Epithelial cell of proximal tubule (primary cell): ENCODE data around the gene JRKL. TPM values are rescaled to one million over a fixed set of nuclear protein-coding genes. Genes with fewer than 3 reads are reported as not detected.
A peak's percentile ranks its signal among the peaks of the same experiment; 100 is the strongest.

ENCODE experiments used
- DNase-seq: peaks from one replicate; pipeline ENCODE4 v3.0.0-alpha.2; 2011; ENCODE audit warnings: low read depth
- H3K4me3 ChIP-seq: 2 replicates; pipeline ENCODE4 v1.5.1; 2011; ENCODE audit warnings: low read depth, mild to moderate bottlenecking, low read length
- CTCF ChIP-seq: conservative IDR thresholded peaks from 2 replicates; pipeline ENCODE4 v1.5.1; 2012; ENCODE audit warnings: low read depth, mild to moderate bottlenecking, low read length
- total RNA-seq: library from RNA; depleted of rRNA; stranded (reverse); fragments of >200 nt; gene quantifications from 2 replicates; pipeline ENCODE4 v1.2.3, GENCODE V29; 2015

JRKL gene
- total RNA-seq, 1 donor from 2014 or later = 7.0 TPM

GRCh38 chr11:96376796-96377195, 13.0 kb upstream of the JRKL start:
- TF ChIP-seq CTCF = no peak
- DNase-seq = no peak
- H3K4me3 ChIP-seq = no peak overlapping the region

- H3K4me3 ChIP-seq = no peak overlapping the region
- DNase-seq = no peak
- TF ChIP-seq CTCF = no peak
Observed at GRCh38 chr11:96384156-96384555, 5.7 kb upstream of the JRKL start.

- no peak for TF ChIP-seq CTCF
- no peak overlapping the region for H3K4me3 ChIP-seq
- no peak for DNase-seq
Observed at GRCh38 chr11:96385187-96385586, 4.6 kb upstream of the JRKL start.

- peak; percentile 13 for DNase-seq
- peak overlapping the region; percentile 72 for H3K4me3 ChIP-seq
- no peak for TF ChIP-seq CTCF
Observed at GRCh38 chr11:96388891-96389719, 708 bp upstream of the JRKL start.

GRCh38 chr11:96390488-96390792, 627 bp downstream of the JRKL start:
- peak; percentile 9 for DNase-seq
- peak overlapping the region; percentile 72 for H3K4me3 ChIP-seq
- TF ChIP-seq CTCF = no peak

GRCh38 chr11:96391698-96392307, 2.0 kb downstream of the JRKL start:
- TF ChIP-seq CTCF = no peak
- no peak overlapping the region for H3K4me3 ChIP-seq
- DNase-seq = no peak
